Measurements from ENCODE around the gene AFDN. TPM values are rescaled to one million over a fixed set of nuclear protein-coding genes. Genes with fewer than 3 reads are reported as not detected.

The AFDN gene
- total RNA-seq, 1 experiment from 2014 or later: 47.6 TPM

DNA sequence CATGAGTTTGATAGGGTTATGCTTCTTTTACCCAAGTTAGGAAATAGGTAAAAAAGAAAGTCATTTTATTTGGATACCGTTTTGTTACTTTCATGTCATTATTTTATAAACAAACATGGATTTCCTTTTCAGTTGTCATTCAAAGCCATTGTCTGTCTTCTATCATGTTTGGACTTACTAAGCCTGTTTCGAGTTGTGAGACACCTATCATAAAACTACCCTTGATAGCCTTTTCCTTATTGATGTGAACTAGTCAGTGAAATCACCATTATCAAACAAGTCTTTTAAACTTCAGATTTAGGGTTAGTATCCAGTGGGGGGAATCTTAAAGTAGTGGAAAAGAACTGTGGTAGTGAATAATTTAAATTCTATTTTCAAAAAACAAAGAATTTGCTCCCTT, 85.8 kb downstream of the AFDN start:
- DNase-seq (ENCODE audit: low read depth): no peak

DNA sequence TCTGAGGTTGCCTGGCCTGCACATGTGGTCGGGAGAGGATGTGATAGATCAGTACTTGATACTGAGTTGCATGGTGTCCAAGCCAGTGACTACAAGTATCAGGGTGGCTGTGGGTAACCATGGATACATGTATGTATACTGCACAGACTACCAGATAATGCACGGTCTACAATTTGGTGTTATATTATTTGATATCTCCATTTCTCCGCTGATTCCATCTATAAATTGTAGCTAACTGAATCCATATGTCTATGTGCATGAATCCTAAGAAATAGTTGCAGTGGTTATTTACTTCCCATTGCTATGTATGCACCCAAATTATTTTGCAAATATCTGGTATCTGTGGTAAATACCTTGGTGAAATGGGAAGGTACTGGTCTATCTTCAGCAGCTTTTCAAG, 87.0 kb downstream of the AFDN start:
- no peak for DNase-seq (ENCODE audit: low read depth)

DNA sequence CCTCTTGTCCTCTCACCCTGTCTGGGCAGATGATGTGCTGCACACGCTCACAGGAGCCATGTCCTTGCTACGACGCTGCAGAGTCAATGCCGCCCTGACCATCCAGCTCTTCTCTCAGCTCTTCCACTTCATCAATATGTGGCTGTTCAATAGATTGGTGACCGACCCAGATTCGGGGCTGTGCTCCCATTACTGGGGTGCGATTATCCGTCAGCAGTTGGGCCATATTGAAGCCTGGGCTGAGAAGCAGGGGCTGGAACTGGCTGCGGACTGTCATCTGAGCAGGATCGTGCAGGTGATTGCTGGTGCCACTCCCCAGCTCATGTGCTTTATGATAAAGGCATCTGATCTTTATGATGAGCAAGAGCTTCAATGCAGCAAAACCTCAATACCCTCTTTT, 88.4 kb downstream of the AFDN start:
- DNase-seq (ENCODE audit: low read depth): no peak

DNA sequence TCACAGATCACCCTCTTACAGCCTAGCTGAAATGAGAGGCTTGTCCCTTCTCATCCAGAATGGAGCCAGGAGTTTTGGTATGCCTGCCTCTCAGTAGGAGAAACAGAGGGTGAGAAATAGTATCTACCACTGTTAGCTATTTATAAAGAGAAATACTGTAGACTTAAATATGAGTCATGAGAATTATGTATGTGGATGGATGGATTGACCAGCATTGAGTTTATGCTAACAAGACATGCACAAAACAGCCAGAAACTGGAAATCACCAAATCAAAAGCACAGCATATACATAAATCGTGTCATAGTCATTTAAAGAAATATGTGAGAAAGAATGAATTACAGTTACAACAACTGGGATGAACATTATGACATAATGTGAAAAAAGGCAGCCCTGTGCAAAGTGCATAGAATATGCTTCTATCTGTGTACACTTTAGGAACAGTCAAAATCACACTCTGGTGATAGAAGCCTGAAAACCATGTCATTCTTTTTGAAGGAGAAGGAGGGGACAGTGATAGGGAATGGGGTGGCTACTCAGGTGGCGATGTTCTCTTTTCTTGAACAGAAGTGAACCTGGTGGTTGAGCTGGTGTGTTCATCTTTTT, 90.9 kb downstream of the AFDN start:
- no peak for DNase-seq (ENCODE audit: low read depth)

DNA sequence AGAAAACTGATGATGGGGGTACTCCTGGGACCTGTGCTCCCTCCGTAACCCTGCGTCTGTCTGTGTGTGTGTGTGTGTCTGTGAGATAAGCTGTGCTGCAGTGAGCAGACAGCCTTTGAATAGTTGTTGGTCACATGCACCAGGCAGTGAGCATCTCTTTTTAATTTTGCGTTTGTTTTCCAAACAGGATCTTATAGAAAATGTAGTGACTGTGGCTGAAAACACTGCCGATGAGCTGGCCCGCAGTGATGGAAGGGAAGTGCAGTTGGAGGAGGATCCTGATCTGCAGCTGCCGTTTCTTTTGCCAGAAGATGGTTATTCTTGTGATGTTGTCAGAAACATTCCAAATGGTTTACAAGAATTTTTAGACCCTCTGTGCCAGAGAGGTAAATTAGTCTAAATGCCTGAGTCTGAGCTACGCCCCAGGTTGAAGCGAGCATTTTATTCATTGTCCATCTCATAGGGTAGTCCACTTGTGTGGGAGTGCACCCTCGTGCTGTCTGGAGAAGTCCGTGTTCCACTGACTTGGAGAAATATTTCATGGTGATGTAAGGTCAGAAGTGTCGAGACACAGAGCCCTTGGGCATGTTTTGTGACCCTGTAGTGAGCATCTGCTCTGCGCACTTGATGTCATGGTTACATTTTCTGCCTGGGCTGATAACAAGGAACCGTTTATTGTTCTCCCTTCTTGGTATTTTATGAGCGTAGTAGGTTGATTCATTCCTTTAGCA, 92.0 kb downstream of the AFDN start:
- DNase-seq (ENCODE audit: low read depth): no peak

DNA sequence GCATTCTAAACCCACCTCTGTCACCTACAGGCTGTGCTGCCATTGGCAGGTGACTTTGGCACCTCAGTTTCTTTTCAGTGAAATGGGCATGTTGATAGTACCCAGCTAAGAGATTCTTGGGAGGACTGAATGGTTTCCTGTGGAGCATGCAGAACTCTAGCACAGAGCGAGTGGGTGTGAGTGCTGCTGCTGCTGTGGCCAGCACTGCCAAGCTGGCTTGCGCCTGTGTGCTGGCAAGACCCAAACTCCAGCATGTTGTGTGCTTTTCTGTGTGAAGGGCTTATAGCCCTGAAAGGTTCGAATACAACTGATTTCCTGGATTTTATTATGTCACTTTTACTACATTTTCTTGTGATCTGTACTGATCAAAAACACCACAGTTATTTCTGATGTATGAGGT, 92.6 kb downstream of the AFDN start:
- DNase-seq (ENCODE audit: low read depth): no peak

DNA sequence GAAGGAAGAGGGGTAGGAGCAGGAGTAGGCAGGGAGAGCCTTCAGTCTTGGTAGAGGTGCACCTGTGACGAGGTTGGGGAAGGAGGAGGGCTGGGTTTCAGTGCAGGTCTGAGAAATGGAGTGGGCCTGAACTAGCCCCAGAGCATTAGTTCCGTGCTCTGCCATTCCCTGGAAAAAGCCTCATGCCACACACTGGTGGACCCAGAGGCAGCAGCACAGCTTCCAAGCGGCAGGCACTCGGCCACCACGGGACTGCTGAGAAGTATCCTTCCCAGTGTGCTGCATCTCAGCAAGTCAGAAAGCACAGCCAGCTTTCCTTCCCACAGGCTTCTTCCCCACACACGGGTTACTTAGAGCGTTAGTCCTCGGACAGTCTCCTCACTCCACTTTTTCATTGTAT, 93.5 kb downstream of the AFDN start:
- DNase-seq (ENCODE audit: low read depth): no peak

DNA sequence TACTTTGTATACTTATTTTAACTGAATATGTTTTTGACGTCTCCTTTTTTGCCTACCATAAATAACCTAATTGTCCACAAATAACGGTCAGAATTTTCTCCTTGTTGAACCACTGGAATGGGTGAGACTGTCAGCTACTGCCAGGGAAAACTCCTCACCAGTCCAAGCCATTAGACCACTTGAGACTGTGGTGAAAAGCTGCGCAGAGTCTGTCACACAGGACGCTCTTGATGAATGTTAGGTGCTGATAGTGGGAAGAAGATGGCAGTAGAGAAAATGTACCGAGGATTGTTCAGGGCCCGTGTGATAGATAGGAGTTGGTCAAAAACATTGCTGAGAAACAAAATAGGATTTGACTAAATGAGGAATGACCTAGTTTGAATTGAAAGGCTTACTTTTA, 95.1 kb downstream of the AFDN start:
- no peak for DNase-seq (ENCODE audit: low read depth)

DNA sequence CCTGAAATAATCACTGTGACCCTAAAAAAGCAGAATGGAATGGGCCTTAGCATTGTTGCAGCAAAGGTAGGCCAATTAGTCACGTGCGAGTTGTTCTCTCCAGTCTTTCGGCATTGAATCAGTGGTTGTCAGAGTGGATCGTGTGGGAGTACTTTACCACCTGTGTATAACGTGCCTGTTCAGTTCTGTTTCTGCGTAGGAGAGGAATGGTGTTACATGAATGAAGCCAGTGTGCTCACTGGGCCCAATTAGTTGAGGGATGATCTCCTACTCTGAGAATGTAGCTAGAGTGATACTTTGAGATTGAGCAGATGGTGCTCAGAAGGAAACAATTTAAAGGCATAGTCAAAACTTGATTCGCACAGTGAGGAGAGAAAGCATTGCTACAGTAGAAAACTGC, 98.3 kb downstream of the AFDN start:
- DNase-seq (ENCODE audit: low read depth): no peak

DNA sequence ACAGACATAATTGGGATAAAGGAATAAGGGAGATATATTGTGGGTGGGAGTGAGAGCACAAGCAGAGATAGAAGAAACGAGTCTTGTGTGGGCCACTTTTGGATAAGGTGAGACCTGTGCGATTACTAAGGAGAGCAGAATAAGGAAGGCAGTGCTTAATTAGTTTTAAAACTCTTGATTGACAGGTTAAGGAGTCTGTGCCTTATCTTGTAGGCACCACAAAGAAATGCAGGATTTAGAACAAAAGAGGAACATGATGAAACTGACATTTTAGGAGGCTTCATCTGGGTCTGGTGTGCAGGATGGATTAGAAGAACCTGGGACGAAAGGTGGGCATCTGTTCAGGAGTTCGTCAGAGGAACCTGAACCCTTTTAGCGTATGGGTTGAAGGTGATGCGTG, 100.5 kb downstream of the AFDN start:
- DNase-seq (ENCODE audit: low read depth): no peak

DNA sequence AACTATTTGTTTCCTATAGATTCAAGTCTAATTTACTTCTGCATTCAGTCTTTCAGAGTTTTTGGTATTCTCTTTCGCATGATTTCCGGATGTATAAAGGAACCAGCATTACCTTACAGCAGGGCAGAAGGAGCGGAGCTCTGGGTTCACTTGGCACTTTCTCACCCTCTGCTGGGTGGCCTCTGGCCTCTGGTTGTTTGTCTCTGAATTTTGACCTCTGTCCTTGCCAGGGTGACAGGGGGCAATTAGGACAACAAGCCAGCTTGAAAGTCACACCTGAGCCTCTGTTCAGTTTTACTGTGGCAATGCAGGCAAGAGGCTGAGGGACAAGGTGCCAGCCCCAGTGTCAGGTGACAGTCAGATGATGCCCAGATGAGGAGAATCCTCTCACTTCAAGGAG, 101.4 kb downstream of the AFDN start:
- DNase-seq (ENCODE audit: low read depth): no peak

DNA sequence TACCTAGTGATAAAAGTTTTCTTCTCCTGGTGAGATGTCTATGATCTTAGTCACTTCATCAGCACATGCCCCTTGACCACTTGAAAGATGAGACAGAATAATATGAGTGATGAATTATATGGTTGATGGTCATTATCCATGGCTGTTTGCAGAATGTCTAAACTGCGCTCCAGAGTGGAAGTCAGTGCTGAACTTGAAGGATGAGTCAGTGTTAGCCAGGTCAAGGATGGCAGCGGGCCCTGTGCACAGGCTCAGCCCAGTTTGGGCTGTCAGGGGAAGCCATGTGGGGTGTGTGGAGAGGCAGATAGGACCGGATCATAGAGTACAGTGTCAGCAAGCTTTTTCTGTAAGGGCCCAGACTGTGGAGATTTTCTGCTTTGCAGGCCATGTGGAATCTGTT, 103.6 kb downstream of the AFDN start:
- peak; percentile 74 for DNase-seq (ENCODE audit: low read depth)

DNA sequence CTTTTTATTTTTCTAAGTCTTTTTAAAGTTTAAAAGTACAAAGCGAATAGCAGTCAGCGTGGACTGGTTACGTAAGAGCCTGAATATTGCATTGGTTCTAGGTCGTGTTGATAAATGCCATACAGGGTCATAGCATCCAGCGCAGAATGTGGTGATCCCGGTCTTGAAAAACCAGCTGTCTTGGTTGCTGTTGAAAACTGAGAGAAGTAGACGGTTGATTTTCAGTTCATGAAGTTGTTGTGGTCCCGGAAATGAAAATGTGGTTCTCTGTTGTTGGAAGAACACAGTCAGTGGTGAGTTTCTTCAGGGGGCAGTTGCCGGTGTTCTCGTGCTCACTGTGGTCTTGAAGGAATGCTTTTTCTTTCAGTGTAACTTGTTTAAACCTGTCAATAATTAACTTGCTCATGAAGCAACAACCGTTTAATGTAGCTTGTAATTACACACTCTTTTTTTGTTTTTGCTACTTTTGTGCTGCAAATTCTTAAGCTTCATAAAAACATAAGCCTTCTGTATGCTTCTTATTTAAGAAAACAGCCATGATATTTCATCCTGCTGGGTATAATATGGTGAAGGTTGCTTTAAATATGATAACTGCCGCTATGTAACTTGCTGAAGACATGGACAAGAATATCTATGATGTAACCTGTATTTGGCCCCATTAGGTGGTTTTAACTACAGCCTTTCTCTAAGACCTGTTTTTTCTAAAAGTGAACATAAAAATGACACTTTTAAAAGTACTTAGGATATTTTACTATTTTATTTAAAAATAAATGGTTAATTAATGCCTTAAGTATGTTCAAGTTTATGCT, 106.0 kb downstream of the AFDN start:
- DNase-seq (ENCODE audit: low read depth): no peak

DNA sequence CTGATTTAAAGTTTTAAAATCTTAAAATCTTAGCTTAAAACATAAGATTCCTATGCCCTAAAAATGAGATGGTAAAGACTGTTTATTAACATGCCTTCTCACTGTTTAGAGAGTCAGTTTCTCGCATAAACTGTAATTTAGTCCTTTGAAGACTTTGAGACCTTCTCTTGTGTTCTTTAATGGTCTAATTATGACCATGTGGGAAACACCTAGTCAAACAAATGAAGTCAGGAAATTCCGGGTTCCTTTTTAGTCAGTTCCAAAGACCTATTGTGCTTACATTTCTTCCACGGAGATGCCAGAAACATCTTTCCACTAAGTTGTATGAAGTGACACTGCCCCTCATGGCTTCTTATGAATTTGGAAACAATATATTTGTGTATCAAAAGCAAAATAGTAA, 106.6 kb downstream of the AFDN start:
- DNase-seq (ENCODE audit: low read depth): no peak

DNA sequence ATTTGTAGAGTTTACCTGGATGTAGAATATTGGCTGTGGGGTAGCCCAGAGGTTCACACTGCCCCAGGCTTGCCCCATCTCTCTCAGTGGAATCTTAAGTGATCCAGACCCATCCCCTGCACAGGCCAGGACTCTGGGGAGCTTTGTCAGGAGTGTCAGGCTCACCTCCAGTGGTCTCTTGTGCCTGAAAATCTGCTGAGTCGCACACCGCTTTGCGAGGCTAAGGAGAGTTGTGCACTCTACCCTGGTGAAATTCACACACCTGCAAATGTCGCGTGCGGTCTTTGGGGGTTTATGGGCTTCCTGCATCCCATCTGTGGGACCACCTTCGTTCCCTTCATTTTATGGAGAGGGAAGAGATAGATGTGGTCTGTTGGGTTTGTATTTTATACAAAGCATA, 107.1 kb downstream of the AFDN start:
- DNase-seq (ENCODE audit: low read depth): no peak

DNA sequence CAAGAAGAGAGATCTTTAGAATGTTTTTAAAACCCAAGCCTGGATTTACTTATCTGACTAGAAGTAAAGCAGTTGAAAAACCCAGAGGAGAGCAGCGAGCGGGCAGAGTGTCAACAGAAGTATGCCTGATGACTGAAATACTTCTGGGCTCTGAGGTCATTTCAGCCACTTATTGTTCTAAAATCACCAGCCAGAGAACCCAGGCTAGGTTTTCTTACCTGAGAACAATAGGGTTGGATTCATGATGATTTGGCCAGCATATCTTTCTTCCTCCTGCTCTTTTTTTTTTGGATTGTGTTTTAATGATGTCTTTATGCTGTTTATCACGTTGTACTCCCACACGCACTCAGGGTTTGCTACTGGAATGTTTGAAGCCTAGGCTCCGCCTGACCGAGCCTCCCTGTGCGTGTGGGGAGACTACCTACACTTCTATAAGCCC, 107.7 kb downstream of the AFDN start:
- DNase-seq (ENCODE audit: low read depth): no peak

DNA sequence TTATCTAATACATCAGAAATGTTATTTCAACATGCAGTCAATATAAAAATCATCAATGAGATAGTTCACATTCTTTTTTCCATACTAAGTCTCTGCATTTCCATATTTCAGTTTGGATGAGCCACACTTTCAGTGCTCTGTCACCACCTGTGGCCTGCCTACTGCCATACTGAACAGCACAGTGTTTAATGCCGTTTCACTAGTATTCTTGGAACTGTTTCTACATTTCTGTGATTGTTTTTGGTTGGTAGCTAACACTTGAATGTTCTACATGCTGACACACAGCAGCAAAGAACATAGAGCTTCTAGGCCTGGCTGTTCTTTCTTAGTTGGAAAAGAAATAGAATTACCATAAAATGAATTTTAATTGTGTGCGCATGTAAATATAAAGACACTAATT, 109.3 kb downstream of the AFDN start:
- DNase-seq (ENCODE audit: low read depth): no peak

DNA sequence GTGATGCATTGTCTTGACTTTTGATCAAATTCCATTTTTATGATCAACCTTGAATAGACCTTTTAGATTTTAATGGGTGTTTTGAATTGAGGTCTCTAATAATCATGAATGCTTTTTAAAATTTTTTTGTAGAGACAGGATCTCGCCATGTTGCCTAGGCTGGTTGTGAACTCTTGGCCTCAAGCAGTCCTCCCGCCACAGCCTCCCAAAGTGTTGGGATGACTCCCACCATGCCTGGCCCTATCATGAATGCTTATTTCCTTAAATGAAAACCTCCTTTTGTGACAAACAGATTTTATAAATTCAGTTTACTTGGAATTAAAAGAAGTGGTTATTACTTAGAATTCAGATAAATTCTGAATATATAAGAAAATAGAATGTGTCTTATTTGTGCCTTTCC, 110.6 kb downstream of the AFDN start:
- no peak for DNase-seq (ENCODE audit: low read depth)

DNA sequence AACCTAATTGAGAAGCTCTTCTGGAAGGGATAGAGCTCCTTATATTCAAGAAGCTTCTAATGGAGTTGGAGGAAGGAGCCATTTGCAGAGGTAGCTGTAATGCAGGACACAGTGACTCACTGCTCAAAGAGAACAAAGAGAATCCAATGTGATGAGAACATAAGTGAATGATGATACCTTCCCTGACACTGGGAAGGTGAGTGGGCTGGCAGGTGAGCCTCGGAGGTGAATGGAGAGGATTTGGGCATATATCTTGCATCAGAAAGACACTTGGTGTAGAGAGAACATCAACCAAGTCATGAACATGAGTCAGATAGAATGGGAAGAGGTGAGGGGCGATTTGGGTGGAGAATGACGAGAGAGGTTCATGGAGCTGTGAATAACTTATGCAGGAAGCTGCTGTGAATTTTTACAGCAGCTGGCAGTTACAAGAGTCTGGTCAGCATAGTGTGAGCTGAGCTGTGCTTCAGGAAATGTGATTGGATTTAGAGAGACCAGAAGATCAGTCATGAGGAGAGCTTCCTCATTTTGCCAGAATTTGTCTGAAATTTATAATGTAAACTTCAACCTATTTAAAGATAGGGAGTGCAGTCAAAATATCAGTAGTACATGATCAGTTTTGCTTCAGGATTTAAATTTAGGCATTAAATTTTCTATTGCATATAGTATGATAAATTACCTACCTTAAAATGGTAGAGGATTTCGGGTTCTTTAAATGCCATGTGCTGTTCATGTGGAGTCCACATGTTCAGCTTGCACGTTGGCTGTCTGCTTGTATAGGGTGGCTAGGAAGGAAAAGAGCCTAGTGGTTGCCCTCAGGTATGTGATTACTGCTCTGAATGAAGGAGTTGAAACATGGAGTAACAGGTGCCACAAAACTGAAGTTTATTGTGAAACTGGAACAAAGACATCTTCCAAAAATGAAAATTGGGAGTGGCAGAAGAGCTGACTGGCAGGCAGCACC, 111.5 kb downstream of the AFDN start:
- peak; percentile 6 for DNase-seq (ENCODE audit: low read depth)

DNA sequence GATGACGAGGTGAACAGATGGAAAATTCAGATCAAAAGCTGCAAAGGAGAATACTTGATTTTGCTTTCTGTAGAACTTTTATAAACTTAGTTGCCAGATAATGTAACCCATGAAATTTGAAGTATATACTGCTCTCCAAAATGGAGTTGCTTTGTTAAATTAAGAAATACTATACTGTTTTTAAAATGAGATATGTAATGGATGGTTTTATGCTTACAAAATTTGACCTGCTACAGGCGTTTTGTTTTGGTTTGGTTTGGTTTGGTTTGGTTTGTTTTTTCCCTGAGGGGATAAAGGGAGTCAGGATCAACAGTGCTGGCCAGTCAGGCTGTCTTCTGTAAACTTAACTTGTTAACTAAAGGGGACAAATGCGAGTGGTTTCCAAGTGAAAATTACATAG, 115.1 kb downstream of the AFDN start:
- DNase-seq (ENCODE audit: low read depth): no peak

DNA sequence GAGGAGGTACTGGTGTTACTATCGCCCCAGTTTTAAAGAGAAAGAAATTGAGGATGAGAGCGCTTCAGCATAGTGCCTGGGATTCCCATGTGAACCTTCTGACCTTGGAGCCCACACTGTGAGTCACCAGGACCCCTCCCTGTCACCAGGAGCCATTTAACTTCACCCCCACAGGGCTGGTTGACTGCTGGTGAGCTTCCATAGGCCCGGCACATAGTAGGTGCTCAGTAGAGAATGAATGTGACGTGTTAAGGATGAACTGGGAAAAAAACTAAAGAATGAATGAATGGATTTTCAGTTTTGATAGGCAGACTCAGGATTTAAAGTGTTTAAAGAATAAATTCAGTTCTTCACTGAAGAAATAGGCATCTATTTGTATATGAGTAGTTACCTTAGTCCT, 117.4 kb downstream of the AFDN start:
- no peak for DNase-seq (ENCODE audit: low read depth)

Data from HT1080 (cell line).